Esophagus squamous epithelium (tissue), 5 donors: Measurements from ENCODE around the gene GATA2. TPM values are rescaled to one million over a fixed set of nuclear protein-coding genes. Genes with fewer than 3 reads are reported as not detected.
A peak's percentile ranks its signal among the peaks of the same experiment; 100 is the strongest.

ENCODE experiments used
- DNase-seq: peaks from one replicate; lab custom pipeline; 2025; lab: John Stamatoyannopoulos, UW
- H3K27ac ChIP-seq, 4 donors: fragments of 200-600 bp; sonication (generic); one replicate each; pipeline ENCODE4 v1.5.1; 2016 to 2019; ENCODE audit warnings: mild to moderate bottlenecking in 1 of 4
- H3K27me3 ChIP-seq, 4 donors: fragments of 200-600 bp; sonication (generic); 1 replicate in 3 of 4; 2 replicates in 1 of 4; pipeline versions ENCODE4 v1.5.1 to v1.6.0; 2017 to 2021; ENCODE audit warnings: antibody characterized with exemption in 1 of 4
- H3K36me3 ChIP-seq, 3 donors: fragments of 200-600 bp; sonication (generic); one replicate each; pipeline ENCODE4 v1.5.1; 2016 to 2019
- H3K4me1 ChIP-seq, 3 donors: fragments of 200-600 bp; sonication (generic); one replicate each; pipeline ENCODE4 v1.5.1; 2017 to 2019
- H3K4me3 ChIP-seq, 4 donors: fragments of 200-600 bp; sonication (generic); 1 replicate in 3 of 4; 2 replicates in 1 of 4; pipeline ENCODE4 v1.5.1; 2016 to 2019; ENCODE audit warnings: mild to moderate bottlenecking in 2 of 4, moderate library complexity in 1 of 4
- H3K9me3 ChIP-seq, 3 donors: fragments of 200-600 bp; sonication (generic); one replicate each; pipeline ENCODE4 v1.5.1; 2016 to 2019
- POLR2A ChIP-seq, 4 donors: fragments of 450-650 bp; IDR thresholded peaks; one replicate each; pipeline ENCODE4 v1.6.1; 2017; ENCODE audit warnings: antibody characterized with exemption in 4 of 4, mild to moderate bottlenecking in 4 of 4, moderate library complexity in 3 of 4
- WGBS, 2 donors: methylation state at CpG; one replicate each; pipeline ENCODE4 v1.1.5; 2018; 5-methylcytosine and 5-hydroxymethylcytosine counted together
- intact Hi-C: fragments of 100-400 bp; cut with DNase I; formaldehyde crosslinking; loops from one replicate; pipeline ENCODE4 v1.15.0; 2022
- total RNA-seq, 4 donors: library from RNA; depleted of rRNA; stranded (reverse); fragments of >200 nt; gene quantifications; one replicate each; pipeline ENCODE4 v1.1.0, GENCODE V29; 2016
- TF ChIP-seq, protein P1 (sequence below), 6 experiments: fragments of 450-650 bp in 4 of 6; fragments of 200-600 bp in 2 of 6; sonication (generic) in 2 of 6; IDR thresholded peaks; one replicate each; pipeline ENCODE4 v1.5.1; 2016 to 2019; ENCODE audit warnings: antibody characterized with exemption in 6 of 6, mild to moderate bottlenecking in 4 of 6, moderate library complexity in 4 of 6
- donor health status: DM: yes; HTN: yes; CAD: no.

The GATA2 gene
- total RNA-seq, 4 donors from 2014 or later: 1.6 to 12.8 (median 1.9) TPM

DNA sequence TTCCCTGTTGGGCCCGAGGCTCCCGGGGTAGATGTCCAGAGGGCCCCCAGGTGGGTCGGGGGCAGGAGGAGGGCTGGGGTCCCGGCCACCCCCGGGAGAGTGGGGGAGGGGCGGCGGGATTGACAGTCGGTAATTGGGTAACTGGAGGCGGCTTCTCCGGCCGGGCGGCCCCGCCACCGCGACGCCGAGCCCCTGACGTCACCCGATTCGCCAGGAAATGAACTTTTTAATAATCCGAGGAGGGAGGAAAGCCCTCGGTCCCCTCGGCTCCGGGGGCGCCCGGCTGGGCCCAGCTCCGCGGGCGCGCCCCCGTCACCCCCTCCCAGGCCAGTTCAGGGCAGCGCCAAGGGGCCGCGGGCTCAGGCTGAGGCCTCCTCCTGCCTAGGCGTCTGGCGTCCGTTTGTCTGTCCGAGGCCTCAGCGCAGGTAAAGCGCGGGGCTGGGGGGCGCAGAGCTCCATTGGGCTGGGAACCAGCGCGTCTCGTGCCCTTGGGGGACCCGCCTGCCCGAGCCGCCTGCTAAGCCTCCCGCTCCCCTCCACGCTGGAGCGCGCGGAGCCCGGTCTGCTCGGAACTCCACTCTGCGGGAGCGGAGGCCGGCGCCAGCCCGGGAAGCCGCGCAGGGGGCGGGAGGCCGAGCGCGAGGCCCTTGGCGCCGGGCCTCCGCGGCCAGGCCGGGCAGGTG is 3.9 kb downstream of the GATA2 start:
- TF ChIP-seq POLR2A (IDR thresholded peaks at IDR 0.05): peak in 2 of 4 donors; percentile 18 to 33
- TF ChIP-seq, protein P1, sequence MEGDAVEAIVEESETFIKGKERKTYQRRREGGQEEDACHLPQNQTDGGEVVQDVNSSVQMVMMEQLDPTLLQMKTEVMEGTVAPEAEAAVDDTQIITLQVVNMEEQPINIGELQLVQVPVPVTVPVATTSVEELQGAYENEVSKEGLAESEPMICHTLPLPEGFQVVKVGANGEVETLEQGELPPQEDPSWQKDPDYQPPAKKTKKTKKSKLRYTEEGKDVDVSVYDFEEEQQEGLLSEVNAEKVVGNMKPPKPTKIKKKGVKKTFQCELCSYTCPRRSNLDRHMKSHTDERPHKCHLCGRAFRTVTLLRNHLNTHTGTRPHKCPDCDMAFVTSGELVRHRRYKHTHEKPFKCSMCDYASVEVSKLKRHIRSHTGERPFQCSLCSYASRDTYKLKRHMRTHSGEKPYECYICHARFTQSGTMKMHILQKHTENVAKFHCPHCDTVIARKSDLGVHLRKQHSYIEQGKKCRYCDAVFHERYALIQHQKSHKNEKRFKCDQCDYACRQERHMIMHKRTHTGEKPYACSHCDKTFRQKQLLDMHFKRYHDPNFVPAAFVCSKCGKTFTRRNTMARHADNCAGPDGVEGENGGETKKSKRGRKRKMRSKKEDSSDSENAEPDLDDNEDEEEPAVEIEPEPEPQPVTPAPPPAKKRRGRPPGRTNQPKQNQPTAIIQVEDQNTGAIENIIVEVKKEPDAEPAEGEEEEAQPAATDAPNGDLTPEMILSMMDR (IDR thresholded peaks at IDR 0.05): no peak
- H3K36me3 ChIP-seq: no peaks in the 10 kb centered on the region
- WGBS, 2 donors: 0 to 2% methylated on average over 6 to 8 of the region's 71 CpGs
- no peak for DNase-seq
- peaks cover 61 to 100% (median 72%) of the 10 kb centered on the region in 4 donors for H3K27me3 ChIP-seq
- intact Hi-C loops: no loop called here
- peak overlapping the region; percentile 64 to 86 (median 78) for H3K27ac ChIP-seq
- peaks cover 40 to 90% (median 46%) of the 10 kb centered on the region in 3 donors for H3K4me1 ChIP-seq
- peak overlapping the region; percentile 38 to 62 (median 50) for H3K4me3 ChIP-seq
- no peaks in the 10 kb centered on the region for H3K9me3 ChIP-seq

DNA sequence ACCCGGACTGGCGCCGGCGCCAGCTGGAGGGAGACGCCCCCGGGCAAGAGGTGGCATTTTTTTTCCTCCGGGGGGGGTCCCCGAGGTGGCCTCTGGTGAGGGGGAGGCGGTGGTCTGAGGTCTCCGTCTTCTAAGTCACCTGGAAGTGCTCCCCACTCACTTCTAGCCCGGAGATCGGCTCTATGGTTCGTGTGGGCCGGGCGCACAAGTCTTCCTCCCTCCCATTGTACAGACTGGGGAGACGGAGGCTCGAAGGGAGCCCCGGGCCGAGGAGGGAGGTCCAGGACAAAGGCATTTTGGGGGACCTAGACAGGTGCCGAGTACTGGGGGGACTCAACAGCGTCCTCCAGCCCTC is 4.4 kb downstream of the GATA2 start:
- H3K4me1 ChIP-seq: peaks cover 40 to 92% (median 46%) of the 10 kb centered on the region in 3 donors
- no peaks in the 10 kb centered on the region for H3K9me3 ChIP-seq
- intact Hi-C loops: no loop called here
- TF ChIP-seq, protein P1 (IDR thresholded peaks at IDR 0.05): no peak
- TF ChIP-seq POLR2A (IDR thresholded peaks at IDR 0.05): no peak
- WGBS, 2 donors: 2% methylated on average over 6 to 8 of the region's 21 CpGs
- peaks cover 61 to 100% (median 76%) of the 10 kb centered on the region in 4 donors for H3K27me3 ChIP-seq
- H3K36me3 ChIP-seq: no peaks in the 10 kb centered on the region
- peak overlapping the region; percentile 38 to 62 (median 50) for H3K4me3 ChIP-seq
- no peak for DNase-seq
- peak overlapping the region; percentile 64 to 86 (median 78) for H3K27ac ChIP-seq

DNA sequence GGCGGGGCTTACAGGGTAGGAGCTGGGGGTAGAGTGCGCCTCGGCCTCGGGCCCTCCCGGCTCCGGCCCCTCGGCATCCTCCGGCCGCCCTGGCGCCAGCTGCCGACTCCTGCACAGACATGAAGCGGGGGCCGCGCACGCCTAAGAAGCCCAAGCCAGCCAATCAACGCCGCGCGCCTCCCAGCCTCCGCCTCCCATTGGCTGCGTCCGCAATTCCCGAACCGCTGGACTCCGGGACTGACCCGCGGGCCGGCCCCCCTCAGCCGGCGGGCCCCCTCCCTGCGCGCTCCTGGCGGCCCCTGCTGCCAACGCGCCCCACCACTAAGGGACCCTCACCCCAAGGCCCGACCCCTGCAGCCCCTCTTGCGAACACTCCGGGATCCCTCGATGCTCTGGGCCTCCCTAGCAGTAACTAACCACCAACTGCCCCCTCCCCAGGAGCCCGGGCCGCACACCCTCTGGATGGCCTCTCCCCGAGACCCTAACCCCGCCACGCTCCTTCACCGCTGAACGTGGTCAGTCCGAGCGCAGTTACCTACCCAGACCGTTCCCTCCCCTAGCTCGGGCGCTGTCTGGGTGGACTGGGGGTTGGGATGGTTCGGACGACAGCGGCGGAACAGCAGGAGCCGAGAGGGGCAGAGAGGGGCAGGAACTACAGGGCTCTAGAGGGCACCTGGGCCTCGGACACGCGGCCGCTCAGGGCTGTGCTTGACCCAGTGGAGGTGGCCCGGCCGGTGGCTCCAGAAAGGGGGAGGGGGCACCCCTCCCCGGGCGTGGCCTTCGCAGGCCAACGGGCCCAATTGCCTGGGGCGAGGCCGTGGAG is 5.0 kb downstream of the GATA2 start:
- Histone ChIP-seq H3K27ac (peak overlapping the region; percentile 64 to 86 (median 78)), H3K36me3 (no peaks in the 10 kb centered on the region), H3K4me3 (peak overlapping the region; percentile 38 to 62 (median 50)), H3K27me3 (peaks cover 56 to 100% (median 75%) of the 10 kb centered on the region in 4 donors), H3K9me3 (no peaks in the 10 kb centered on the region), H3K4me1 (peaks cover 40 to 92% (median 44%) of the 10 kb centered on the region in 3 donors)
- intact Hi-C loops: no loop called here
- no peak for DNase-seq
- WGBS, 2 donors: 0% methylated on average over 4 to 5 of the region's 68 CpGs
- peak in 2 of 4 donors; percentile 53 to 64 for TF ChIP-seq POLR2A (IDR thresholded peaks at IDR 0.05)
- TF ChIP-seq, protein P1 (IDR thresholded peaks at IDR 0.05): peak in 1 of 6 experiments; percentile 4

DNA sequence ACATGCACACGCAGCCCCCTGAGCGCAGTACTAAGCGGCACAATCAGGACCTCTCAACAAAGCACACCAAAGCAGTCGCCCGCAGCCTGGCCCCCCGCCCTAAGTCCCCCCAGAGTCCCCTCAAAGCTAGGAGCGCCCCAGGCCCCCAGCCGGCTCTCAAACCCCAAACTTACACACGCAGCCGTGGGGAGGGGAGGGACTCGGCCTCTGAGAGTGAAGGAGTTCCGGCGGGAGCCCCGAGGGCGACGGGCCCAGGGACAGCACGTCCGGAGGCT is 5.5 kb downstream of the GATA2 start:
- H3K36me3 ChIP-seq: no peaks in the 10 kb centered on the region
- TF ChIP-seq, protein P1 (IDR thresholded peaks at IDR 0.05): no peak
- no peak for TF ChIP-seq POLR2A (IDR thresholded peaks at IDR 0.05)
- WGBS, 2 donors: 0 to 20% methylated on average over 2 to 3 of the region's 18 CpGs
- DNase-seq: no peak
- no peaks in the 10 kb centered on the region for H3K9me3 ChIP-seq
- H3K4me1 ChIP-seq: peaks cover 37 to 92% (median 39%) of the 10 kb centered on the region in 3 donors
- intact Hi-C loops: no loop called here
- H3K27ac ChIP-seq: peak overlapping the region in 3 of 4 donors; percentile 76 to 86 (median 80)
- peaks cover 55 to 100% (median 74%) of the 10 kb centered on the region in 4 donors for H3K27me3 ChIP-seq
- H3K4me3 ChIP-seq: peak overlapping the region; percentile 38 to 62 (median 50)
